Testis (tissue), 3 donors: ENCODE data around the gene HS2ST1. TPM values are rescaled to one million over a fixed set of nuclear protein-coding genes. Genes with fewer than 3 reads are reported as not detected.

Source experiments
- DNase-seq: peaks from one replicate; pipeline ENCODE4 v3.0.0-alpha.2; 2019
- H3K27ac ChIP-seq, 2 donors: fragments of 200-600 bp; sonication (generic); one replicate each; pipeline ENCODE4 v1.5.1; 2019
- H3K27me3 ChIP-seq: fragments of 200-600 bp; sonication (generic); one replicate; pipeline ENCODE4 v1.5.1; 2019
- H3K36me3 ChIP-seq: fragments of 200-600 bp; sonication (generic); one replicate; pipeline ENCODE4 v1.5.1; 2017; ENCODE audit warnings: low read depth; ENCODE audit errors: missing control alignments
- H3K4me1 ChIP-seq: fragments of 200-600 bp; sonication (generic); one replicate; pipeline ENCODE4 v1.5.1; 2019
- H3K4me3 ChIP-seq, 2 donors: fragments of 200-600 bp; sonication (generic); one replicate each; pipeline ENCODE4 v1.5.1; 2017 to 2019
- H3K9me3 ChIP-seq: fragments of 200-600 bp; sonication (generic); one replicate; pipeline ENCODE4 v1.5.1; 2017
- CTCF ChIP-seq, 3 experiments: fragments of 450-650 bp in 2 of 3; fragments of 200-600 bp in 1 of 3; sonication (generic) in 1 of 3; IDR thresholded peaks; one replicate each; pipeline ENCODE4 v1.5.1; 2016 to 2019; ENCODE audit warnings: antibody characterized with exemption in 3 of 3, mild to moderate bottlenecking in 2 of 3, moderate library complexity in 1 of 3
- POLR2A ChIP-seq: fragments of 450-650 bp; IDR thresholded peaks from one replicate; pipeline ENCODE4 v1.6.1; 2017; ENCODE audit warnings: antibody characterized with exemption, mild to moderate bottlenecking, moderate library complexity
- WGBS, 2 donors: methylation state at CpG; one replicate each; pipeline ENCODE4 v1.1.5; 2018; 5-methylcytosine and 5-hydroxymethylcytosine counted together
- intact Hi-C: fragments of 100-400 bp; cut with DNase I; formaldehyde crosslinking; loops from one replicate; pipeline ENCODE4 v1.15.1; 2023; ENCODE audit warnings: low total_unique reads
- polyA plus RNA-seq: library from polyadenylated mRNA; stranded (reverse); fragments of 350-450 nt; fragmentation: Illumina TruSeq; extraction: RNeasy Lipid Tissue Mini Kit (QIAGEN cat#74804); gene quantifications from one replicate; pipeline ENCODE4 v1.2.3, GENCODE V29; 2014; ENCODE audit warnings: low read depth, low replicate concordance; ENCODE audit not compliant: insufficient read depth
- total RNA-seq, 2 donors: library from RNA; depleted of rRNA; stranded (reverse); fragments of >200 nt; gene quantifications; one replicate each; pipeline ENCODE4 v1.2.3, GENCODE V29; 2016

HS2ST1 gene
- total and polyA plus RNA-seq, 3 donors from 2014 or later: 12.8 to 22.4 (median 21.1) TPM

DNA sequence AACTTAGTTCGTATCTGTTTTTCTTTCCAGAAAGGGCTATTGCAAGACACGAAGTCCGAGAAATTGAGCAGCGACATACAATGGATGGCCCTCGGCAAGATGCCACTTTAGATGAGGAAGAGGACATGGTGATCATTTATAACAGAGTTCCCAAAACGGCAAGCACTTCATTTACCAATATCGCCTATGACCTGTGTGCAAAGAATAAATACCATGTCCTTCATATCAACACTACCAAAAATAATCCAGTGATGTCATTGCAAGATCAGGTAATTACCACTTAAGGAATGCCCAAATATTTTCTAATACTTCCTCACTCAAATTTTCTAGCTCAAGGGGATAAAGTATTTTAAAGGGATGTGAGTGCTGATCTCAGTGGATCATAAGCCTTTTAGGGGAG is 158.5 kb downstream of the HS2ST1 start:
- Histone ChIP-seq H3K9me3 (no peaks in the 10 kb centered on the region), H3K4me3 (no peak overlapping the region), H3K27ac (no peak overlapping the region), H3K4me1 (no peaks in the 10 kb centered on the region), H3K36me3 (no peaks in the 10 kb centered on the region), H3K27me3 (no peaks in the 10 kb centered on the region)
- intact Hi-C loops: no loop called here
- 88 to 89% methylated on average over 7 of the region's 7 CpGs for WGBS, 2 donors
- DNase-seq: no peak
- TF ChIP-seq POLR2A (no peak), CTCF (IDR thresholded peaks at IDR 0.05) (no peak)

GRCh38 chr1:87074001-87074795 is 159.8 kb downstream of the HS2ST1 start:
- 70 to 72% methylated on average over 2 of the region's 2 CpGs for WGBS, 2 donors
- H3K27ac ChIP-seq: no peak overlapping the region
- no peaks in the 10 kb centered on the region for H3K27me3 ChIP-seq
- H3K4me3 ChIP-seq: no peak overlapping the region
- intact Hi-C loops: no loop called here
- H3K9me3 ChIP-seq: no peaks in the 10 kb centered on the region
- no peaks in the 10 kb centered on the region for H3K36me3 ChIP-seq
- DNase-seq: no peak
- H3K4me1 ChIP-seq: no peaks in the 10 kb centered on the region
- TF ChIP-seq CTCF (IDR thresholded peaks at IDR 0.05) (no peak), POLR2A (no peak)

GRCh38 chr1:87077959-87078639 is 163.7 kb downstream of the HS2ST1 start:
- 45 to 69% methylated on average over 2 of the region's 2 CpGs for WGBS, 2 donors
- H3K27ac ChIP-seq: peak overlapping the region in 1 of 2 donors; percentile 3
- no peaks in the 10 kb centered on the region for H3K9me3 ChIP-seq
- H3K4me1 ChIP-seq: no peaks in the 10 kb centered on the region
- no peak for DNase-seq
- intact Hi-C loops: no loop called here
- no peaks in the 10 kb centered on the region for H3K36me3 ChIP-seq
- H3K4me3 ChIP-seq: no peak overlapping the region
- no peak for TF ChIP-seq CTCF (IDR thresholded peaks at IDR 0.05)
- TF ChIP-seq POLR2A: no peak
- no peaks in the 10 kb centered on the region for H3K27me3 ChIP-seq

- TF ChIP-seq POLR2A (no peak), CTCF (IDR thresholded peaks at IDR 0.05) (peak in 1 of 3 experiments; percentile 78)
- Histone ChIP-seq H3K4me1 (no peaks in the 10 kb centered on the region), H3K36me3 (no peaks in the 10 kb centered on the region), H3K27me3 (no peaks in the 10 kb centered on the region), H3K9me3 (no peaks in the 10 kb centered on the region), H3K27ac (no peak overlapping the region), H3K4me3 (no peak overlapping the region)
- intact Hi-C loops: loop anchor here (10.0 kb wide), 1 partner anchor 250 kb away; no protein-coding TSS in a partner anchor
- WGBS, 2 donors: 45 to 52% methylated on average over 3 of the region's 3 CpGs
- DNase-seq: no peak
These were observed 169.9 kb downstream of the HS2ST1 start for GRCh38 chr1:87084244-87084836.
